GM19395 (cell line): ENCODE measurements around the gene CYRIA.
A peak's percentile ranks its signal among the peaks of the same experiment; 100 is the strongest.

ENCODE experiments used
- ATAC-seq: cut with Tn5 transposase; IDR thresholded peaks from one replicate; pipeline ENCODE4 v1.9.1; 2021; ENCODE audit warnings: mild to moderate bottlenecking, moderate library complexity; ENCODE audit not compliant: unreplicated experiment

CYRIA gene

DNA sequence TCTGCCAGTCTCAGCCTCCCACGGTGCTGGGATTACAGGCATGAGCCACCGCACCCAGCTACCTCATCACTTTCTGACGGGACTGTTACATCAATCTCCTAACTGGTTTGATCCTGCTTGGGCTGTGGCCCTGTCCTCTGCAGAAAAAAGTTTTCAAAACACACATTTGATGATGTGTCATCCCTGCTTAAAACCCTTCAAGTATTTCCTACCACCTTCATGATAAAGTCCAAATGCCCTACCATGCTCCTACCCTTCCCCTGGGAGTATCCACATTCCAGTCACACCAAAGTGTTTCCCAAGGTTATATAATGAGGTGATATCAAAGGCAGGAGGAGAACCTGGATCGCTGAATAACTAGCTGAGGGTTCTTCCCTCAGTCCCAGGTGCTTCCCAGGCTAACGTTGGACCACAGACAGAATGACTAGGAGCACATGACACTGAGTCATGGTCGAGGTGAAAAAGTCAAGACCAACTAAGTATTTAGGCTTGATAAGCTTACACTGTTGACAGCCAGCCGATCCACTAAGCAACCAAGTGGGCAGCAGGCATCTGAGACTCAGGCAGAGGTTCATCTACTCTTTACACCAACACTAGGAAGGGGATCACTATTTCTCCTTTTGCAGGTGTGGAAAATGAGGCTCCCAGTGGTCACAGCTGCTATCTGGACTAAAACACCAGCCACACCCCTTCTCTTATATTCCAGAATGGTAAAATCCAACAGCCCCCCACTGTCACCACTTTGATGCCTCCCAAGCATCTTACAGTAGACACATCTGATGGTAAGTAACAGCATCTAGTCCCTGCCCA, 31.8 kb downstream of the CYRIA start:
- no peak for ATAC-seq

DNA sequence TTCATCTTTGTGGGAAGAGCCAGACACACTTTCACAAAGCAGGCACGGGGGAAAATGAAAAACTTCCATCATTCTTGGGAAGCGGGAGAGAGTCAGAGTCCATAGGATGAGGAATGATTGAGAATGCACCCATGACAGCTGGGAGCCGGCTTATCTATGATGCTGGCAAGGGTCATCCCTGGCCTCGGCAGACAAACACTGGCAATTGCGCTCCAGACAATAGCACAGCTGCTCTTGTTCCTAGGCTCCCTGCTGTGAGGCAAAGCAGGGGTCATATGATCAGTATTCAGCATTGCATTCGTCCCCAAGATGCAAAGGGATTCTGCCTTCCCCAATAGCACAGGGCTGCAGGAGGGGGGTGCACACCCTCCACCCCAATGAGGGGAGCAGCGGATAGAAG, 33.0 kb downstream of the CYRIA start:
- no peak for ATAC-seq

DNA sequence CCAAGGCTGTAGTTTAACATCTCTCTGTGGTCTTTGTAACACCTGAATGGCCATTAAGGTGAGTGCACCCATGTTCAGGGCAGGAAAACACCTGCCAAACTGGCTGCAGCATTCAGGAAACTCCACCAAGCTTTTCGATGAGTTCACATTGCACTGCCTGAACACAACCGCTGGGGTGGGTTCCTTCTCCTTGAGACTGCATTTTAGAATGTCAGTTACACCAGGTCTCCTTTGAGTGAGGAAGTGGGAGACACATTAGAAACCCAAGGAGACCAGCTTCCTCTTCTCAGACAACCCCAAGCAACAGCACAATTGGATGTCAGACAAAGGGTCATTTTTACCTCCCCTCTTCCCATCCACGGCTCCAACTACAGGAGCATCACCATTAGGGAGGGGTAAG, 35.2 kb downstream of the CYRIA start:
- peak; percentile 56 for ATAC-seq

DNA sequence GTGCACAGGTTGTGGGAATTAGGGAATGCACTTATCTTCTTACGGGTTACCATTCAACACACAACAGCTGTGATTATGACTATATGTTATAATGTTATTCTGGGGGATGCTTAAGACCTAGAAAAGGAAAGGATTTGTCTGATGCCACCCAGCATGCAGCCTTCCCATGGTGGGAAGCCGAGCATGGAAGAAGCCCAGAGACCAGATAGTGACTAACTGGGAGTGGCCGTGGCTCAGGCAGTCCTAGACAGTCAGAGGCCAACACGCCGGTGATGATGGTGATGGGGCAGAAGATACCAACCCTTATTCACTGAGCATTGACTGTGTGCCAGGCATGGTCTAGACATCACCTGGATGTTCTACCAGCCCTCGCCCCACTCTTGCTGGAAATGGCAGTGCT, 35.9 kb downstream of the CYRIA start:
- no peak for ATAC-seq

DNA sequence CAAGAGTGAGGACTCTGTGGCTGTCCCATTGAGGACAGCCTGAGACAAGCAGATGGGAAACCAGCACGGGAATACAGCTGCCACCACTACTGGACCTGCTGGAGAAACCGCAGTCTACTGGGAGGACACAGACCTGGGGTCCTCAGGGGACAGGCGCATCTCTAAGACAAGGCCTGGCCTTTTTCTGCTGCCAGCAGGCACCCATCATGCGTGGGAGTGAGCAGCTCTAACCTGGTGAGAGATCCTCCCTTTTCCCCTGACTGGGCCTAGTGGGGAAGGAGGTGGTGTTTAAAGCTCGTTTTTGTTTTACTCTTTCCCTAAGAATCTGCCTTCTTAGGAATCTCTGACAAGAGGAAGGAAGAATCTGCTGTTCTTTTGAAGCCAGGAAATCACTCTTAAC, 36.6 kb downstream of the CYRIA start:
- no peak for ATAC-seq

GRCh38 chr2:16628314-16628713, 37.3 kb downstream of the CYRIA start:
- no peak for ATAC-seq

- ATAC-seq = no peak
Observed at GRCh38 chr2:16626997-16627605, 38.5 kb downstream of the CYRIA start.

- ATAC-seq = no peak
Observed at GRCh38 chr2:16626497-16626896, 39.1 kb downstream of the CYRIA start.

- peak; percentile 78 for ATAC-seq
Observed at GRCh38 chr2:16625759-16626158, 39.9 kb downstream of the CYRIA start.

GRCh38 chr2:16625201-16625729, 40.4 kb downstream of the CYRIA start:
- peak; percentile 19 for ATAC-seq

- ATAC-seq = no peak
Observed at GRCh38 chr2:16624436-16624780, 41.2 kb downstream of the CYRIA start.

DNA sequence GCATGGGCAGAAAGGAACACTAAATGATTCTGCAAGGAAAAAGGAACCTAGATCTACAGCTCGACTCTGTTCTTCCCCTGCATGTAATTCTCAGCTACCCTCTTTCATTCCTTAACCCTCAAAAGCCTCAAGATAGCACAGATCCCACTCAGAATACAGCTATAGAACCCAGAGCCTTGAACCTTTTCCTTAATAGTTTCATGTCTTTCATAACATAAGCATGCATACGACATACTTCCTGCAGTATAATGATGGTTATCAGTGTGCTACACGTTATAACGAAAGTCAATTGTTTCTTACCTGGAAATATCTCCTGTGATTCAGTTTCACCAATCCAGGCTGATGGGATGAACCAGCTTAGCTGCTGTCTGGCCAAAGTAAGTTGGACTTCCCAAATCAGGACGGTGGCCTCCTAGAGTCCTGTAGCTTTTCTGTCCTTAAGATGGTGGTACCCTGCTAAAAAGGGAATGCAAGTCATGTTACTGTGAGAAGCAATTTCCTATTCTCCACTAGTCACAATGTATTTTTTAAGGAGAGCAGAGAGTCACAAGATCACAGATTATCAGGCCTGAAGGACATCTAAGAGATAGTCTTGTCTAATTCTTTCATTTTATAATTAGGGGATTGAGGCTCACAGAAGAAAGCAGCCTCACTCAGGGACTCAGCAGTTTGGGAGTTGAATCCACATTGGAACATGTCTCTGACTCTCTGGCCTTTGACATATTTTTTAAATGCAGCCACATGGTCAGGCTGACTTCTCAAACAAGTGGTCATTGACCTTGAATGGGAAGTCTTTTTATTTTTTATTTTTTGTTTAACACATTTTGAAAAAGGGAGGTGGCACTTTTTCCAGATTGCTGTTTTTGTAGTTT, 41.8 kb downstream of the CYRIA start:
- no peak for ATAC-seq

DNA sequence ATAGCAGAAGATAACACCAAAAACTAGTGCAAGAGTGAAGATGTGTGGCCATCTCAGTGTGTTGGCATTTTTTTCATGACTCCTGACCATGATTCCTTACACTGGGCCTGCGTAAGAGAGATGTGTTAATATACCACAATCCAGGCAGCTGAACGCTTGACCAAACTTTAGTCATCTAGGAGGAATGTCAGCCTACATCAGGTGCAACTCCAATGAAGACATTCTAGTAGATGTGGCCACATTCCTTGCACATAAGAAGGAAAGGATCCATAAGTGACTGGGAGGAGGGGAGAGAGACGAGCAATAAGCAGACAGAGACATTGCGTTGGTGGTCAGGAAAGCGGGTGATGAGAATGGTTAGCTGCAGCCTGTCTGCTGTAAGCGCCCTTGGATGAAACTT, 42.6 kb downstream of the CYRIA start:
- ATAC-seq = no peak

GRCh38 chr2:16622399-16622968, 43.1 kb downstream of the CYRIA start:
- no peak for ATAC-seq

- no peak for ATAC-seq
Observed at GRCh38 chr2:16621316-16621715, 44.3 kb downstream of the CYRIA start.

- no peak for ATAC-seq
Observed at GRCh38 chr2:16620590-16620989, 45.0 kb downstream of the CYRIA start.

GRCh38 chr2:16619576-16620245, 45.9 kb downstream of the CYRIA start:
- no peak for ATAC-seq

GRCh38 chr2:16617282-16618266, 48.1 kb downstream of the CYRIA start:
- no peak for ATAC-seq
